NCI-H82 (cell line): ENCODE data around the gene DMRTA2.

ENCODE experiments used
- DNase-seq: peaks from one replicate; lab custom pipeline; 2025; lab: John Stamatoyannopoulos, UW

Gene DMRTA2

GRCh38 chr1:50422946-50423669 is at the start of gene DMRTA2:
Gene DMRTA2 (minus strand): TSS chr1:50423443. CDS start chr1:50421536, 1,907 bp downstream.
- DNase-seq, result peak; percentile 82

GRCh38 chr1:50471967-50472366 is 48.7 kb upstream of the DMRTA2 start:
- DNase-seq, result peak; percentile 5

GRCh38 chr1:50462964-50463363 is 39.7 kb upstream of the DMRTA2 start:
- DNase-seq, result no peak

GRCh38 chr1:50458507-50458906 is 35.3 kb upstream of the DMRTA2 start:
- DNase-seq, result no peak

GRCh38 chr1:50454911-50455310 is 31.7 kb upstream of the DMRTA2 start:
- DNase-seq, result peak; percentile 8

- DNase-seq, result peak; percentile 57
Measured at GRCh38 chr1:50453266-50453665, 30.0 kb upstream of the DMRTA2 start.

- peak; percentile 73 for DNase-seq
Measured at GRCh38 chr1:50452700-50453099, 29.5 kb upstream of the DMRTA2 start.

- peak; percentile 73 for DNase-seq
Measured at GRCh38 chr1:50450861-50451653, 27.8 kb upstream of the DMRTA2 start.

- no peak for DNase-seq
Measured at GRCh38 chr1:50447961-50448360, 24.7 kb upstream of the DMRTA2 start.

- DNase-seq, result no peak
Measured at GRCh38 chr1:50441183-50441582, 17.9 kb upstream of the DMRTA2 start.

GRCh38 chr1:50438945-50439344 is 15.7 kb upstream of the DMRTA2 start:
- DNase-seq, result no peak

GRCh38 chr1:50436489-50436888 is 13.2 kb upstream of the DMRTA2 start:
- no peak for DNase-seq

- no peak for DNase-seq
Measured at GRCh38 chr1:50430010-50430405, 6.8 kb upstream of the DMRTA2 start.

GRCh38 chr1:50427818-50428779 is 4.9 kb upstream of the DMRTA2 start:
- DNase-seq, result peak; percentile 54

GRCh38 chr1:50427086-50427817 is 4.0 kb upstream of the DMRTA2 start:
- DNase-seq, result peak; percentile 62

- DNase-seq, result peak; percentile 67
Measured at GRCh38 chr1:50426702-50427085, 3.5 kb upstream of the DMRTA2 start.

GRCh38 chr1:50426108-50426700 is 3.0 kb upstream of the DMRTA2 start:
- DNase-seq, result no peak

GRCh38 chr1:50425376-50426107 is 2.3 kb upstream of the DMRTA2 start:
- DNase-seq, result peak; percentile 78

- DNase-seq, result no peak
Measured at GRCh38 chr1:50424884-50425375, 1.7 kb upstream of the DMRTA2 start.
